ELF-1 (cell line): ENCODE results near the gene ASCC3.

ENCODE experiments used
- DNase-seq: peaks from one replicate; pipeline ENCODE4 v3.0.0-alpha.2; 2016; ENCODE audit warnings: low read depth, low spot score

Gene ASCC3

GRCh38 chr6:100464903-100465700, 416.0 kb downstream of the ASCC3 start, which contains the start of gene SIM1:
SIM1 (minus strand) TSS chr6:100464921; CDS start chr6:100463468, 1,453 bp downstream.
- peak; percentile 96 for DNase-seq

DNA sequence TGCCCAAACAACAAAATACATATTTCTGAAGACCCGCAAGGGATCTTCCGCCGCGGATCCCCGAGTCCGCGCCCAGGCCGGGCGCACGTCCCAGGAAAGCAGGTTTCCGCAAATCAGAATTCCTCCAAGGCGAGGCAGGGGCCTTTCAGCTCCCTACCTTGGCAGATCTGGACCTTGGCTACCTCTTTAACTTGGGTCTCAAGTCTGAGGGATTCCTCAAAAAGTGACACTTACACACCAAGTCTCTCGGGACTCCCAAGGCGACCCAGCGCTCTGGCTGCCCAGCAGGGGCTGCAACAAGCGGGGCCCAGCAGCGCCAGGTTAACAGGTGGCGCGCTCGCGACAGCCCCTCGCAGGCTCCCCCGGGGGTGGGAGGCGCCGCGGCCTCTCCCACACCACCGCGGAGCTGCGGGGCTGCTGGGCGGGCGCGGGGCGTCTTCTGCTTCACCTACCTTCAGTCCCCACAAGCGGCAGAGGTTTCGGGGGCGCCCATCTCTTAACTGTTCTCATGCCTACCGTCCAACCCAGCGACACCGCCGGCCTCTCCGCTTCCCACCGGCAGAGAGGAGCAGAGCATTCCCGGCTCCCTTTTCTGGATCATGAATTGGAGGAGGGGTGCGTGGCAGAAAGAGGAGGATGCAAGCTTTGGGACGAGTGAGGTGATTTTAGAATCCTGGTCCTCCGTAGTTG, 416.8 kb downstream of the ASCC3 start:
- peak; percentile 55 for DNase-seq

DNA sequence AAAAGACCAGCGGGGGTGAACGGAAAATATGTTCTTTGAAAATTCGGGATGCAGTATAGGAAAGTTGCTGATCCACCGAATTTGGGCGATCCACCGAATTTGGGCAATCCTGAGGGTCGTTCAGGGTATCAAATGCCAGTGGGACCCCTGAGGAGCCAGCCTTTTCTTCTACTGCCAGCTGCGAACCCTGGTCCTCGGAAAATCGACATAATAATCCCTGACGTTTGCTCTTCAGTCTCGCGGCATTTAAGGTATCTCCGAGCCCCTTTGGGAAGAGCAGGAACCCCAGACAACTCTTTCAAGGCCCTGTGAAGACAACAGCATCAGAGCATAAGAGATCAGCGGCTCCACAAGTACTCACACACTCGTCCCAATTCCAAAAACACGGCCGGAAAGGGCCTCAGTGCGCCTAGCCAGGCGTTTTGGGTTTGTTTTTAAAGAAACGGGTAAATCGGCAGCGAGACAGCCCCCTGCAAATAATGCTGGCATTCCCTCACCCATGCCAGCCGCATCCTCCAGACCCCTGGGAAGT, 417.4 kb downstream of the ASCC3 start:
- DNase-seq: peak; percentile 35

DNA sequence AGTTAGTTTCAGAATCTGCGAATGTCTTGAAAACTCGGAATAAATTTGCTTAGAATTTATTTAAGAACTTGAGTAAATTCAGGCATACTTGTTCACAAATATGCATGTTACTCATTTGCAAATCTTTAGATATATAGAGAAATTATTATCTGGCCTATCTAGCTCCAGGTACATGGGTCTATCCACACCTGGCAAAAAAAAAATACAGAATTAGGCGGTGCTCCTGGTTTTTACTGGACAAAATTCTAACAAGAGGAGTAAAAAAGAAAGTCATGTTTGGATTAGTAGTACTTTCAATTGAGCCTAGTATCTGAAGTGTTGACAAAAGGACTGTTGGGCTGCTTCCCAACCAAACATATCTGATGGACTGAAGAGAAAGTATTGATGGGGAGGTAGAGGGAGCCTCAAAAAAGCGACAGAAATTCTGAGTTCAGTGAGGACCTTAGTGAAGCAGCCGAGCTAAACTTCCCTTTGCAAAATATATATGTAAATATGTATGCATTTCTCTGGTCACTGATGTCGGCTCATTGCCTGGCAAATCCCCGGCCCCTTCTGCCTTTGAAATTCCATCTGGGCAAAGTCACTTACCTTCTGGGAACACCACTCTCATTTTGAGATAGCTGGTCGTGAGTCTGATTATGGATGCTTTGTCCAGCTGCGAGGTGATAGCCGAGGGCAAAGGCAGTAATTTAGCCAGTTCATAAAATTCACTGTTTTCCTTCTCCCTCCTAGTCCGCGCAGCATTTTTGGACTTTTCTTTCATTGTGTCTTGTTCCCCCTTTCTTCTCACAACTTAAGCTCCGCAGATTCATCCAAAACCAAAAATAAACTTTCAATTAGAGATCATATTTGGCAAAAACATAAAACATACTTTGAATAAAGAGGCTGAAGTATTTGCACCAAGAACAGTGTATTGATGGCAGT, 418.2 kb downstream of the ASCC3 start:
- no peak for DNase-seq

- DNase-seq: no peak
These were observed 419.0 kb downstream of the ASCC3 start for GRCh38 chr6:100461917-100462705.

DNA sequence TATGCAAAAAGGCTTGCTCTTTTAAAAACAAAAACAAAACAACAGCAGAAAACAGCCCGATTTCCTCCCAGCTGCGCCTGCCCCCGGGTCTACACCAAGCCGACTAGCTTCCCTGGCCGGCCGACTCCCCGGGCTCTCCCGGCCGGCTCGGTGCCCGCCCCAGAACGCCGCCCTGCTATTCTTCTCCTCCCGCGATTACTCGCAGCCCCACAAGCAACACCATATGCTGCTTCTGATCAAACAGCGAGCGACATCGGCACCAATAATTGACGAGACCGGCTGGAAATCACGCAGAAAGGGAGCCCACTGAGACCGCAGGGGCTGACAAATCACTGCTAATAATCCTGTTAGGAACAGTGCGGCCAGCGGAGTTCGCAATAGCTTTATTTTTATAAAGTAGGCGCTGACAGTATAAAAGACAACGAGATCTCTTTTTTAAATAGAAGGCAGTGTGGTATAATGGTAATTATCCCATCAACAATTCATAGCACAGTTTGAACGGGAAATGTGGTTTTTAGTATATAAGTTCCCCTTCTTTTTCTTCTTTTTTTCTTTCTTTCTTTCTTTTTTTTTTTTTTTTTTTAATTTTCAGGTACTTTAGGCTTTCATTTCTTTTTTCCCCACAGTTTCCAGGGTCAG, 419.7 kb downstream of the ASCC3 start:
- DNase-seq: peak; percentile 83

GRCh38 chr6:100460650-100461204, 420.4 kb downstream of the ASCC3 start:
- DNase-seq: peak; percentile 50

DNA sequence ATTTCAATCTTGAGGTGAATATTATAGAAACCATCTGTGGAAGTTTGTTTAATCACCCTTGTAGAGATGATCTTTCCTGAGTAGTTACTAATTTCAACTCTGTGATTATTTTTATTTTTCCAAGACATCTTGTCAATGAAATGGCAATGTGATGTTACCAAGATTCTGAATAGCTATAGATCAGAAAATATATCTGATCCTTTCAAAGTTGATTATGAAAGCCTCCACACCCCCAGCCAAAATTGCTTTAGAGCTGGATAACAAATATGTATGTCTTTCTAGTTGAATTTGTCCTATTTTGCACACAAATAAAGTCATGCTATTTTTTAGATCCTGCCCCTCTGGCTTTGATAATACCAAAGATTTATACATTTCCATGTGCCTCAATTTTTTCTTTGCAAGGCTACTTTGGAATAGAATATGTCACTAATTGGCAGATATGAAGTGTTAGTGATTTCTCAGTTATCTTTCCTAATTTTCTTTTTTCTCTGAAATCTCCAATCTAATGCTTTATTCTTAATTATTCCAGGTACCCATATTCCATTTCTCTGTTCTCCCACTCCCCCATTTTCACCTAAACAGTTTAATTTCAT, 421.4 kb downstream of the ASCC3 start:
- DNase-seq: no peak

DNA sequence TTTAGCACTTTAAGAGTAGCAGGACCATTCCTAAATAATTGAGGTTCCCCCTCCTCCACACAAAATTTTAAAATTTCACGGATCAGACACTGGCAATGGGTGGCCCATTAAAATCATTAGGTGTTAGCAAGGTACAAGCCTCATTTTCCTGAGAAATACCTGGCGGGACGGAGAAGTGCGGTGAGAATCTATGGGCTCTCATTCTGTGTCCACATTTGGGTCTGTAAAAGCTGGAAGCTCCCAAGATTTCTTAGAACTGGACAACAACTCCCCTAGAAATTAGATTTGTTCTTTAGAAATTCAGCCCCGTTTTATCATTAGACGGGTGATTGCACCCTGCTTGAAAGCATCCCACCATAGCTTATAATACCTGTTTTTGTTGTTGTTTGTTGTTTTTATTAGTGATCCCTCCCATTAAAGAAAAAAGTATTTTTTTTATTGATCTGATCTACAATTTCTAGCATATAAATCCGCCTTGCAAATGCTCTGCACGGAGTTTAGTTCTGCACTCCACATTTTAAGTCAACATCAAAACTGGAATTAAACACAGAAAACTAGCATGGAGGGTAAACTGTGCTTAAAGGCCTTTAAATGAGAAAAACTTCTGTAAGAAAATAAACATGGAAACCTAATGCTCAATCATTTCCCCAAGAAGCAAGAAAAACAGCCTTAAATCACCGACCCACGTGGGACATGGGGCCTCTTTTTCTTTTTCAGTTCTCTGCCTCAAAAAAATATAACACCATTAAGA, 422.1 kb downstream of the ASCC3 start:
- no peak for DNase-seq
